MV-4-11 (cell line): ENCODE data around the gene PLPP2.
A peak's percentile ranks its signal among the peaks of the same experiment; 100 is the strongest.

ENCODE experiments used
- DNase-seq: peaks from one replicate; lab custom pipeline; 2025; lab: John Stamatoyannopoulos, UW

The PLPP2 gene

DNA sequence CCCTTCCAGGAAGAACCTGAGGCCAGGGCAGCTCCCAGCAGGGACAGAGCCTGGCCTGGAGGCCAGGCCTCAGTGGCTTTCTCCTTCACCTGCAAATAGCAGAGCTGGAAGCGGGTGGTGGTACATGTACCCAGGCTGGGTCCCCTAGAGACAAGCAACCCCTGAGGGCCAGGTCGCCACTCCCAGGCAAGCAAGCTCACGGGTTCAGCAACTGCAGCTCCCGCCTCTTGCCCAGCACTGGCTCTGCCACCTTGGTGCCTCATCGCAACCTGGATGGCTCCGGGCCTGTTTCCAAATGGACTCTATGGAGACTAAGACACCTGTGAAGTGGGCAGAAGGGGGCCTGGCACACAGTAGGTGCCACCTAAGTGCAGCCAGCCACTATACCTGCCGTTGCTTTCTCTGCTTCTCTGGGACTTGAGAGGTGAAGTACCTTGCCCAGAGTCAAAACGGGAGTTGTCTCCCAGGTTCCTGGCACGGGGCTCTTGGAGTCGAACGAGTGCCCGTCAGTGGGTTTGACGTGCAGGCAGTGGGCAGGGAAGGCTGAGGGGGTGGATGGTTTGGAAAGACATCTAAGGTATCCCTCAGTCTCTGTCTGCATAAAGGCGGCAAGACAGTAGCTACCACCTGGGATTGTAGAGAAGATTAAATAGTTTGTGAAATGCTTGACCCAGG lies 2.4 kb upstream of the PLPP2 start:
- DNase-seq = no peak

DNA sequence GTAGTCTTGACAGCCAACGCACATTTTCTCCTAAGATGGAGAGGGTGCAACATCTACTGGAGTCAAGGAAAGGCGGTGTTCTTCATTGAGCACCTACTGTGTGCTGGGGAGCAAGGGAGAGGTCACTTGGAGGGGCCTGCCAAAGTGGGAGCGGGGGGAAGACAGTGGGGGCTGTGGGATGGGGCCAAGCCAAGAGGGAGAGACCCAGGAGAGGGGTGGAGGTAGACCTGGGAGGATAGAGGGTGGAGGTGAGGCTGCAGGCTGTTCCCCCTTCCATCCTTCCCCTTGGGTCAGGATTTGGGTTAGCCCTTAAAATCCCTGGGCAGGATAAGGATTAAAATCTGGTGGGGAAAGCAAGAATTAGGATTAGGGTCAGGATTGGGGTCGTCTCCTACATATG lies 1.7 kb upstream of the PLPP2 start:
- no peak for DNase-seq

DNA sequence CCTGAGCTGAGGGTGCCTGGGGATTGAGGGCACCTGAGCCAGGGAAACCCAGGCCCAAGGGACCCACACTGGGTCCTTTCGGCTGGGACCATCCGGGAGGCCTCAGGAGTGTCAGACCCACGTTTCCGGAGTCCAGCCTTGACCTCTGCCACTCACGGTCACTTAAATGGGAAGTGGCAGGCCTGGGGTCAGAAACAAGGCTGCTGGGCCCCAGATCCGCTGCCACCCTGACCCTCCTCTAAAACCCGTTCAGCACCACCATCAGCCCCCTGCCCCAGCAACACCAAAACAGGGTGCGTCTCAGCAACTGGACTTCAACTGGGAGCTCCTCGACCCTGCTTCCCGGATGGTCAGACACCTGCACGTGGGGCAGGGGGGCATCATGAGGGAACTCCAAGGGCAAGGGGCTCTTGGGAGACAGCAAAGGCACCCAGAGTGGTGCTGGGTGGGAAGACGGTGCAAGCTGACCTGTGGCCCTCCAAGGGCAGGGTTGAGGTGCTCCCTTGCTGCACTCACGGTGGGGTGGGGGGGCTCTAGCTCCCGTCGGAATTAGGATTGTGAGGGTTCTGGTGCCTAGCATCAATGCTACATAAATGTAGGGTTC lies 1.2 kb upstream of the PLPP2 start:
- no peak for DNase-seq

DNA sequence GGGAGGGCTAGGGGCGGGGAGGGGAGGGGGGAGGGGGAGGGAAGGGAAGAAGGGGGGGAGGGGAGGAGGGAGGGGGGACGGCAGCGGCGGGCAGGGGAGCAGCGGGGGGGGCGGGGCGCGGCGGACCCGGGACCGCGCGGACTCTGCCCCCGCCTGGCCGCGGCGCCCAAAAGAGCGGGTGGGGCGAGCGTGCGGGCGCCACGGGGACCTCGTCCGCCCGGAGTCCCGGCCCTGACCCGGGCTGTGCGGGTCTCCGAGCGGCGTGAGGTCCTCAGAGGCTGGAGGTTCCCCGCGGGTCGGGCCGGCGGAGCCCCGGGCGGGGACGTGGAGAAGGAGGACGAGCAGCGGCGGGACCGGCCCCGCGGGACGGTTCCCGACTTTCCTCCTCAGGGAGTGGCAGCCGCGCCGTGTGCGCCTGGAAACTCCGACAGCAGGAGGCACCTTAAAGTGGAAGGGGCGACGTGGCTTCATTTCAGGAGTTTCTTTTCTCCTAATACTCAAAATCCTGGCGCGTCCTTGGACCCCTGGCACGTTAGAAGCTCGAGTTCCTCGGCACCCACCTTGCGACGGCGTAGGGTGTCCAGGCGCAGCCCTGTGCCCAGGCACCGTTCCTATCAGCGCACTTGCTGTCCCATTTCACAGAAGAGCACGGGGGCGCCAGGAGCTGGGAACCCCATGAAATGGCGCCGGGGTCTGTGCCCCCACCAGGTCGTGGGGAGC lies 518 bp upstream of the PLPP2 start:
- DNase-seq = no peak

DNA sequence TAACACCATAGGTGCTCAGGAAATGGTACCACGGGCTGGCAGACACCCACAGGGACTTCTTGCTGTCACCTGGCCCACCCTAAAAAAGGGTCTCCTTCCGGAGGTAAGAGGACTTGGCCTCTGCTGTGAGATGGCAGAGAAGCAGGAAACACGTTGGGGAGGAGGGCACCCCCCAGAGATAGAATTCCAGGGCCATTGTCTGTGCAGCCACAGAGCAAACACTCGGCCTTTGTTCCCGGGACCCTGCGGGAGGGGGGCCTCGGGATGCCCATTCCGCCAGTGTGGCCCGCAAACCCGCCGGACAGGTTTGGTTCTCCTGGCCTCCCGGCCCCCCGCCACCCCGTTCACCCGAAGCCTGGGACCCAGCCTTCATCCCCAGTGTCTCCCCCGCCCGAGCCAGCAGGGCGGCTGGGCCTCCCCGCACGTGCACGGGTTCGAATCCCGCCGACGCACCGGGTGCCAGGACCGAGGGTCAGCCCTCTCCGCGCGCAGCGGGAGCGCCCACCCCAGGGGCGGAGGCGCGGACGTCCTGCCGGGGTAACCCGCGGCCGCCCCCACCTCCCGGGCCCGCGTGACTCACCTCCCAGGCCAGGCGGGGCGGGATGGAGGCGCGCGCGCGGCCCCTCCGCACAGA lies 714 bp downstream of the PLPP2 start:
- no peak for DNase-seq

DNA sequence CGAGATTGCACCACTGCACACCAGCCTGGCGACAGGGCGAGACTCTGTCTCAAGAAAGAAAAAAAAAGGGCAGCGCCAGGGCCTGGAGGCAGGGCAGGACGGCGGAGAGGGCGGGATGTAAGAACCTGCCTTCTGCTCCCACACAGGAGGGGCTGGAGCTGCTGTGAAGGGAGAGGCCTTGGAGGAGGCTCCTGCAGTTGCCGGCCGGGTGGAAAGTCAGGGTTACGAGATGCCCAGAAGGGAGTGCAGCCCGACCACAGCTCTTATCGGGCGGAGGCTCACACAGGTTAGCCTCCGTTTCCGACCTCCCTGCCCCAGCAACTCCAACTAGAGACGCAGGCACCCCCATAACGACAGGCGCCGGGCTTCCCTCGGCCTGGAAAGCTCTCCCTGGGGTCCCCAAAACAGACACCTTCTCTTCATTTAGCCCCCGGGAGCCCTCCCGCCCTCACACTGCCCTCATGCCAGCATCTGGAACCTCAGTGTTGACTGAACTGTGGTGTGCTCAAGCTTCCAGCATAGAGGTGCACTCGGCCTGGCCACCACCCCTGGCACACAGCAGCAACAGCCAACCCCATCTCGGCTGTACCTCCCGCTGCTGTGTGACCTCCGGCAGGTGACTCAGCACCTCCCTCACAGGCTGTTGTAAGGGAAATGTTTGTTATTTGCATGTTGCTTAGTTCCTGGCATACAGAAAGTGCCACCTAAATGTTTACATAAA lies 1.4 kb downstream of the PLPP2 start:
- no peak for DNase-seq

DNA sequence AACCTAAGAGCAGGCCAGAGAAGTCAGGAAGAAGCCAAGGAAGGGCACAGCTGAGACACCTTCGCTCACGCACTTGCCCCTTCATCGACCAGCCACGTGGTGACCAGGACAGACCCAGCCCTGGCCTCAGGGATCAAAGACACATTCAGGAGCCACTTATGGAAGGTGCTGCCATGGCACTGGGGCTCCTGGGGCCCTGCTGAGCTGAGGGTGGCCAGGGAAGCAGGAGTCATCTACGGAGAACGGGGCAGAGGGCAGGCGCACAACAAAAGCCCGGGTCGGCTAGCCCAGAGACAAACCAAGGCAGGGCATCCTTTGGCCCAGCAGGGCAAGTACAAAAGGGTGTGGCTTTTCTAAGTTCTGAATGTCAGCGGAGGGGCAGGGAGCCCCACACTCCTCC lies 2.3 kb downstream of the PLPP2 start:
- DNase-seq = no peak

DNA sequence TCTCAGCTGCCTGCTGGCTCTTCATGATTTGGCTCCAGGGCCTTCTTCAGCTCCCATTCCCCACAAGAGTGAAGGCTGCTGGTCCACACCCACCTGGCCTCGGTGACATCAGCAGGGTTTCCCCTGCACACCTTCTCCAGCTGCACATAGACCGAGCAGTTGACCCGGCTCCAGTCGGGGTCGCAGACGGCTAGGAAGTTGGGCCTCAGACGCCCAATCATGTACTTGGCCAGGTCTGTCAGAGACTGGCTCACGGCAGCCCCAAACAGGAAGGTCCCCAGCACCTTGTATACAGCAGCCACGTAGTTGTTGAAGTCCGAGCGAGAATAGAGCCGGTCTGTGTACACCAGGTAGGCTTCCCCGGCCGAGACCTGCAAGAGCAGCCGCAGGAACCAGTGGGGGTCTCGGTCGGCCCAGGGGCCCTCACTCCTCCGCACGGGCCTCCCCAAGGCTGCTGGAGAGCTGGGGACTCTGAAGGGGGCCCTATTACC lies 3.8 kb downstream of the PLPP2 start:
- no peak for DNase-seq

DNA sequence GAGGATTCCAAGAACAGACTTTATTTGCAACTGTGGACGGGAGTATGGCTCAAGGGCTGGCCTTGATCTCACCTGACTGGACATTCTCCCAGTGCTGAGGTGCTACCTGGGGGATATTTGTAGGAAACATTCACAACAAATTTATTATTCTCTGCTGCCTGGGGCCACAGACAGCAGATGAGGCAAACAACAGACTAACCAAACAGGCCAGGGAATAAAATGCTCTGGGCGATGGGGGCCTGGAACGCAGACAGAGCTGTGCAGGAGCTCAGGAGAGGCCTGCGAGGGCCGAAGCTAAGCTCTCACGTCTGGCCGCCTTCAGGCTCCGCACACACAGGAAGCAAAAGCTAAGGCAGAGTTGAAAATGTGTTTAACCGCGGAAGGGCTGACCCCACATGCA lies 7.8 kb downstream of the PLPP2 start:
- no peak for DNase-seq

DNA sequence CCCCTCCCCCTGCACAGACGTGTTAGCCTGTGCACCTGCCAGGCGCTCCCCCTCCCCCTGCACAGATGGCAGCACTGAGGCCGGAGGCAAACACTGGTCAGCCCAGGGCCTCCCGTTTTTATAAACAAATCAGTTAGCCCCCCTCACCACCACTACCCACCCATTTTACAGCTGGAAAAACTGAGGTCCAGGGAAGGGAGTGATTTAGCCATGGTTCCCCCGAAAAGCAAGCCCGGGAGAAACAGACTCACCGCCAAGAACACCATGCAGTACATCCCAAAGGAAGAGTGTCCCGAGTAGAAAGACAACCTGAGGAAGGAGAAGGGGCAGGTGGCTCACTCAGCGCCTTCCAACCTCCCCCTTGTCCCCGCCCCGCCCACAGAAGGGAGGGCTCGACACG lies 8.7 kb downstream of the PLPP2 start:
- DNase-seq = no peak

DNA sequence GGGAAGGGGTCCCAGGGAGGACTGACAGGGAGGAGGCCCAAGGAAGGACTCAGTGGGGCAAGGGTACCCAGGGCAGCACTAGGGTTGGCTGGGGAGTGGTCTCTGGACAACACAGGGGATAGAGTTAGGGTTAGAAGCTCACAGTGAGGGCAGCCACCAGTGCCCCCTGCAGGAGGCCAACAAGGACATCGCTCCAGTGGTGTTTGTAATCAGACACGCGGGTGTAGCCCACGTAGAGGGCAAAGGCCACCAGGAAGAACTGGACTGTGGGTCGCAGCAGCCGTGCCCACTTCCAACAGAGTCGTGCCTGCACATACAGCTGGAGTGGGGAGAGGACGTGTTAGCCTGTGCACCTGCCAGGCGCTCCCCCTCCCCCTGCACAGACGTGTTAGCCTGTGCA lies 9.2 kb downstream of the PLPP2 start:
- DNase-seq = no peak

DNA sequence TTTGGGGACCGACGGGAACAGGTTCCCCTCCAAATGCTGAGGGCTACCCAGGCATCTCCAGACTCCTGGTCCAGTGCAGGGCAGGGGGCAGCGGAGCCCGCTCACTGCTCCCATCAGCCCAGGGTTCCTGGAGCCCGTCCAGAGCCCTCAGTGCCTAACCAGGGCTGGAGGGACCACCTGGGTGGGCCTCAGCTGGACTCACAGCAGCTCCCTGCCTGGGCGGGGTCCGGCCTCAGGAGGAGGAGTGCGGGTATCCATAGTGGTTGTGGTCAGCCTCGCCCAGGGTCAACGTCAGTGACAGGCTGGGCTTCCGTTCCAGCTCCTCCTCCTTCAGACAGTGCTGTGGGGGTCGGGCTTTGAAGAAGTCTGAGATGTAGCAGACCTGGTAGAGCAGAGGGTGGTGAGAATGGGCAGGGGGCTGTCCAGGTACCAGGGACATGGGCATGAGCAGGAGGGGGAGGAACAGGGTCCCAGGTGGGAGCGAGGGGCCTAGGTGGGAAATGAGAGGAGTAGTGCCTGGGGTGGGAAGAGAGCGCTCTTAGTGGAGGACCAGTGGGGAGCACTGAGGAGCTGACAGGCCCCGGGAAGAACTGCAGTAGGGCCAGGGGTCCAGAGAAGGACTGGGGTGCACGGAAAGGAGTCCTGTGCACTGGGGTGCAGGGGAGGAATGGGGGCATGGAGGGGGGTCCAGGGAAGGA lies 9.9 kb downstream of the PLPP2 start:
- DNase-seq = no peak

DNA sequence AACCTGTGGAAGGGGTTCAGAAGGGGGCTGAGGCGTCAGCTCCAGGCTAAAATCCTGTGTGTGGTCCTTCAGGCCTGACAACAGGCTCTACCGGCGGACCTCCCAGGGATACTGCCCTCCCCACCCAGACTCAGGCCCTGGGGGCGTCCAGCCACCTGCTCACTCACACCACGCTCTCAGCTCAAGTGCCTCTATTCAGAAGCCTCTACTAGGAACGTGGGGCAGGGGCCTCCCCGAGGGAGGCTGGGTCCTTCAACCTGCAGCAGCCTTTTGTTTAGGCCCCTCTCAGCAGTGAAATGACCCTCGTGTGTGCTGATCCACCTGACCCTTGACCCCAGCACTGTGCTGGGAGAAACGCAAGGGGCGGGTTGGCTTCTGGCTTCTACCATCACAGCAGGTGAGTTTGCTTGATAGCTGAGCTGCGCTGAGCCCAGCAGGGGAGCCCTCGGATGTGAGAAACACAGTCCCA lies 10.6 kb downstream of the PLPP2 start:
- DNase-seq = no peak

DNA sequence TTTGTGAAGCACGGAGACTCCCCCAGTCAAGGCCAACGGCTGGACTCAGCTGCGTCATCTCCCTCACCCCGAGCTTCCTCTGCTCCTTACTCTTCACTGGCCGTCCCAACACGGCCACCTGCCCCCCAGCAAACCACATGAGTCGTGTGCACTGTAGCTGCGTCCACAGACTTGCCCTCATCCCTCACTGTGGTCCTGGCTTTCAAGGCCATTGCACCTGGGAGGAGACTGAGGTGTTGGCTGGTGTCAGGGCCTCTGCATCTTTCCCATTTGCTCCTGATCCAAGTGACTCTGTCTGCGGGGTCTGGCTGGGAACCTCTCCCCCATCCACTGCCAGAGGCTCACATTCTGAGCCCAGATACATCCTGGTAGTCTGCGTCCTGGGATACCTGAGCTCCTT lies 11.5 kb downstream of the PLPP2 start:
- DNase-seq = no peak

DNA sequence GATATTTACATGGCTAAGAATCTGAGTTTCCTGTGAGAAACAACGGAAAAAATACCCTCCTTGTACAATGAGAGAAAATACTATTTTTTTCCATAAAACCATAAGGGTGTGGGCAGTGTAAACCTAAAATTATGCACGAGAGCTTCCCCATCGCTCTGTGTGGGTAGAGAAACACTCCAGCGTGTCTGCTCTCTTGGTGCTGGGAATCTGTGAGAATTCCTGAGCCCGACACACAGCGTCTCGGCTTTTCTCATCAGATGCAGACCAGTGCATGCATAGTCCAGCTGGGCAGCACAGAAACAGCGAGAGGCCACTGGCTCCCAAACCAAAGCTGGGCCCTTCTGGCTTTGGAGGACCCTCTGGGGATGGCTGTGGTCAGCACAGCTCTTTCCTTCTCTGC lies 12.0 kb downstream of the PLPP2 start:
- no peak for DNase-seq

DNA sequence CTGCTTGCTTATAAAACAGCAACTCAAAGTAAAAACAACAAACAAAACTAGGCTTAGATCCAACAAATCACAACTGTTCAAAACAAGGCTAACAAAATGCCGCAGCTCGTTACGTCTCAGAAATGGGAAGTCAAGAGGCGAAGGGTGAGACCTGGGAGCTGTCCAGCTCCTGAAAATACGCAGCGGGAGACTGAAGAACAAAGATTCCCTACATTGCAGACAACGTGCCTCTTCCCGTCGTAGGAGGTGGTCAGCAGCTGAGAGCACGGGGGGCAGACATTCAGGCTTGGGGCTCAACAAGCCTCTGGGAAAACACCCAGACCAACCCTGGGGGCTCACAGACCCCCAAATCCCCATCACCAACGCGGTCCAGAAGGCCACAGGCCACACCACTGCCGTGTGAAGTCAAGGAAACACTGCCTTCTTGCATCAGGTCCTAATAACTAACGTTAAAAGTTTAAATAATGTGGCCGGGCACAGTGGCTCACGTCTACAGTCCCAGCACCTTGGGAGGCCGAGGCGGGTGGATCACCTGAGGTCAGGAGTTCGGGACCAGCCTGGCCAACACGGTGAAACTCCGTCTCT lies 13.5 kb downstream of the PLPP2 start:
- DNase-seq = peak; percentile 29

DNA sequence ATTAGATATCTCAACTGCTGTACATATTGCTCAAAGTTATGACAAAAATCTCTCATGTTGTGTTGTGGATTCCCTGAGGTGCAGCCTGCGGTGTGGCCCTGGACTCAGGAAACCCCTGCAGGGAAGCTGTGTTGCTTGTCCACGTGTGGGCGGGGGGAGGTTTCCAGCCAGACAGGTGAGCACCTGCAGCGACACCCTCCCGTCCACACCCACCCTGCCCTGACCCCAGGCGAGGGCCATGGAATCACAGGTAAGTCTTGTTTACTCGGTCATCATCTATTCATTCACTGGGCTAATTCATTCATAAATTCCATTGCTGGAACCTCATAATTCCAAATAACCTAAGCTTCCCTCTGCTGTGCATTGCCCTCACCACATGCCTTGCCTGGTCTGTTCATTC lies 14.1 kb downstream of the PLPP2 start:
- DNase-seq = no peak

DNA sequence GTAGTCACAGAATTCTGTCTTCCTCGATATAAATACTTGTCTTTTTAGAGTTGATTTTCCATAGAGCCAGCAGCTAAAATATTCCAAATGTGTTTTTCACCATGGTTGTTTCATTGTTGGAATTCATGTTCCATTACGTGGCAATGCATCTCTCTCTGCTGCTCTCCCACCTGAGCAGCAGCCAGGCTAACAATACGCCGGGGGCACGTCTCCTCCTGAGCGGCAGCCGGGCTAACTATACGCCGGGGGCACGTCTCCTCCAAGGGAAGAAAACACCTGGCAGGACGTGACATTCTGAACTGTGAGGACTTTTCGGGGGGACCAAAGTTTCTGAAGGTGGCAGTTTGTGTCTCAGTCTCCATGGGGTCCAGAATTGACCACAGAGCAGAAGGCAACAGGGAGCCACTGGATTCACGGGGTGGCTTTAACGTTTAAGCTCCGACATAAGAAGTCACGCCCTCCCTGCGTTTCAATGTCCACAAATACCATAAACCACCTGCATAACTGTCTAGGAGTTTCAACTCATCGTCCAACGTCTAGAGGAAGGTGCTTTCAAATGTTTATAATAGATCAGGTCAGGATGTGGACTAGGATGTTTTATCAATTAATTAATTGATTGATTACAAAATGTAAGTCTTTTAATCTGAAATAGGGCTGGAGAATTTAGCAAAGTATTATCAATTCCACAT lies 15.1 kb downstream of the PLPP2 start:
- DNase-seq = no peak

DNA sequence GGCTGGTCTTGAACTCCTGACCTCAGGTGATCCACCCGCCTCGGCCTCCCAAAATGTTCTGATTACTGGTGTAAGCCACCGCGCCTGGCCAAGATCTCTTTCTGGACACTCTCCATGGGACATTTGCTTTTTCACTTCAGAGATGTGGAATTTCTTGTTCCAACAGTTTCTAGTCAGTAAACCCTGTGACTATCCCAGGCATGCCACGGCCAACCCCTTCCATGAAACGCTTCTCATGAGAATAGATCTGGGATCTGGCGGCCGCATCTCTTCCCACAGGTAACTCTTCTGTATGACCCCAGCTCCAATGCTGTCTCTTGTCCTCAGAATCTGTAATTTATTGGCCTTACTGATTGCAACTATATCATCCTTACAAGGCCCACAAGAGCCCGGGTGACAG lies 16.2 kb downstream of the PLPP2 start:
- DNase-seq = no peak

DNA sequence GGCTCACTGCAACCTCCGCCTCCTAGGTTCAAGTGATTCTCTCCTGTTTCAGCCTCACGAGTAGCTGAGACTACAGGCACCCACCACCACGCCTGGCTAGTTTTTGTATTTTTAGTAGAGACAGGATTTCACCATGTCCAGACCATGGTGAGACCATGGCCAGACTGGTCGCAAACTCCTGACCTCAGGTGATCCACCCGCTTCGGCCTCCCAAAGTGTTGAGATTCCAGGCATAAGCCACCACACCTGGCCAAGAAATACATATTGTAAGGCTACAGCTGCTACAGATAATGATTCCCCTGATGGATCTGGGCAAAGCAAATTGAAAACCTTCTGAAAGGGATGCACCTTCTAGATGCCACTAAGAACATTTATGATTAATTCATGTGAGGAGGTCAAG lies 17.8 kb downstream of the PLPP2 start:
- no peak for DNase-seq

DNA sequence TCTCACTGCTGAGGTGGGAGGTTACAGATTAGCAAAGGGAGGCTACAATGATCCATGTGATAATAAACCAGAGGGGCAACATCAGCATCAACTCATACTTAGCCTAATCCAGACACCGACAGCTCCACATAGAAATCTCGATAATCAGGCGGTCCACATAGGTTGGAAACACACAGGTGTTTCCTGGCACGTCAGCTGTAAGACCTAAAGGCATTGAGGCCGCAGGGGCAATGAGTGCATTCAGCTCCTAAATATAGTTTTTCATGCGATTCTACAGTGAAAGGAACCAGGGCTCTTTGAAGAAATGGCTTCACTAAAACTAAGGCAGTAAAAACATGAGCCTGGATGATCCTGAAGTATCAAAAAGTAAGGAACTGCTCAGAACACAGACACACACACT lies 19.3 kb downstream of the PLPP2 start:
- DNase-seq = no peak
